Ishikawa (cell line): ENCODE measurements around the gene KCNF1.

Source experiments
- FOXM1 ChIP-seq: IDR thresholded peaks from 2 replicates; pipeline ENCODE4 v1.6.1; 2012; ENCODE audit warnings: low read depth, borderline replicate concordance
- MAX ChIP-seq: IDR thresholded peaks from 2 replicates; pipeline ENCODE4 v1.6.1; 2012
- RAD21 ChIP-seq: IDR thresholded peaks from 2 replicates; pipeline ENCODE4 v1.6.1; 2012; ENCODE audit warnings: low read depth
- TAF1 ChIP-seq: IDR thresholded peaks from 2 replicates; pipeline ENCODE4 v1.6.1; 2012; ENCODE audit warnings: low read depth, mild to moderate bottlenecking
- TEAD4 ChIP-seq: IDR thresholded peaks from 2 replicates; pipeline ENCODE4 v1.6.1; 2012

DNA sequence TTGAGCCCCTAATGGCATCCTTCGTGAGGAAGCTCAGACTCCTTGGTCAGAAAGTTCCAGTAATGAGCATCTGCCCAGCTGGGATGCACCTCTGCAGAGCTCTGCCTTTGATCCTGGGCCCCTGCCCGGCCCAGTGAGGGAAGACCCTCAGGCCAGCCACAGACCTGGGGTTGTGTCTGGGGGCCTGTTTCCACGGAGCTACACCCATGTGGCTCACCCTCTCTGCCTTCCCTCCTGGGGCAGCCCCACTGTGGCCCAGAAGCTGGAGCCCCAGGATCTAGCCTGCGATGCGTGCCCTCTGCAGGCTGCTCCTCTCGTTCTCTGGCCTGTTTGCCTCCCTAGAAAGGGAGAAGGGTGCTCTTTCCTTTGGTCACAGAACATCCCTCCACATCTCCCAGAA is 9.8 kb downstream of the KCNF1 start:
- TF ChIP-seq MAX (no peak), RAD21 (no peak), TEAD4 (no peak), TAF1 (no peak), FOXM1 (no peak)
